Neuronal stem cell (in vitro differentiated cells): Measurements from ENCODE around the gene RNF220.

Source experiments
- DNase-seq: peaks from one replicate; pipeline ENCODE4 v3.0.0-alpha.2; 2013; ENCODE audit warnings: low spot score
- H2AFZ ChIP-seq: one replicate; pipeline ENCODE4 v1.6.1; 2013; ENCODE audit warnings: mild to moderate bottlenecking, low read length, inconsistent platforms
- H2AK5ac ChIP-seq: 2 replicates; pipeline ENCODE4 v1.6.1; 2013; ENCODE audit warnings: low read depth, mild to moderate bottlenecking, inconsistent platforms, low read length, moderate library complexity, mixed read lengths
- H2BK120ac ChIP-seq: 2 replicates; pipeline ENCODE4 v1.6.1; 2013; ENCODE audit warnings: low read depth, mild to moderate bottlenecking, inconsistent platforms, low read length, moderate library complexity, mixed read lengths
- H2BK12ac ChIP-seq: one replicate; pipeline ENCODE4 v1.6.1; 2013; ENCODE audit warnings: low read length, inconsistent platforms
- H2BK15ac ChIP-seq: 2 replicates; pipeline ENCODE4 v1.6.1; 2013; ENCODE audit warnings: mild to moderate bottlenecking, low read length, inconsistent platforms, mixed read lengths
- H2BK5ac ChIP-seq: one replicate; pipeline ENCODE4 v1.6.1; 2013; ENCODE audit warnings: inconsistent platforms, mild to moderate bottlenecking, low read length, moderate library complexity
- H3K14ac ChIP-seq: one replicate; pipeline ENCODE4 v1.6.1; 2013; ENCODE audit warnings: low read length, inconsistent platforms
- H3K18ac ChIP-seq: 2 replicates; pipeline ENCODE4 v1.6.1; 2013; ENCODE audit warnings: low read length, inconsistent platforms
- H3K23ac ChIP-seq: 2 replicates; pipeline ENCODE4 v1.6.1; 2013; ENCODE audit warnings: low read depth, mild to moderate bottlenecking, mixed read lengths, low read length, inconsistent platforms; ENCODE audit not compliant: poor library complexity
- H3K27ac ChIP-seq: replicated peaks from 3 replicates; pipeline ENCODE4 v1.5.1; 2013; ENCODE audit warnings: low read length, inconsistent platforms
- H3K27me3 ChIP-seq, 3 experiments: 2 replicates each; pipeline ENCODE4 v1.6.1; 2013; ENCODE audit warnings: low read length in 3 of 3, mild to moderate bottlenecking in 2 of 3, inconsistent platforms in 1 of 3, low read depth in 1 of 3, mixed read lengths in 1 of 3, moderate library complexity in 1 of 3; ENCODE audit not compliant: control insufficient read depth in 3 of 3, insufficient read depth in 3 of 3
- H3K36me3 ChIP-seq, 2 donors: replicated peaks in 1 of 2; 2 replicates each; pipeline ENCODE4 v1.6.1; 2013; ENCODE audit warnings: low read length in 2 of 2; ENCODE audit not compliant: control insufficient read depth in 2 of 2, insufficient read depth in 2 of 2
- H3K4ac ChIP-seq: 2 replicates; pipeline ENCODE4 v1.6.1; 2013; ENCODE audit warnings: inconsistent platforms, mild to moderate bottlenecking, low read length, moderate library complexity
- H3K4me1 ChIP-seq, 2 donors: 1 replicate in 1 of 2; 2 replicates in 1 of 2; pipeline ENCODE4 v1.6.1; 2013; ENCODE audit warnings: low read length in 2 of 2, low read depth in 1 of 2; ENCODE audit not compliant: control insufficient read depth in 2 of 2, insufficient read depth in 1 of 2
- H3K4me2 ChIP-seq: one replicate; pipeline ENCODE4 v1.6.1; 2013; ENCODE audit warnings: mild to moderate bottlenecking, low read length, inconsistent platforms; ENCODE audit not compliant: insufficient read depth, poor library complexity, severe bottlenecking
- H3K4me3 ChIP-seq, 2 donors: 2 replicates each; pipeline ENCODE4 v1.5.1; 2013; ENCODE audit warnings: low read length in 2 of 2, mild to moderate bottlenecking in 2 of 2, inconsistent platforms in 1 of 2, moderate library complexity in 1 of 2
- H3K79me1 ChIP-seq: one replicate; pipeline ENCODE4 v1.6.1; 2013; ENCODE audit warnings: low read depth, mild to moderate bottlenecking, inconsistent platforms, low read length, moderate library complexity
- H3K9ac ChIP-seq: one replicate; pipeline ENCODE4 v1.6.1; 2013; ENCODE audit warnings: mild to moderate bottlenecking, low read depth, low read length, inconsistent platforms; ENCODE audit not compliant: poor library complexity
- H3K9me3 ChIP-seq, 2 donors: replicated peaks in 1 of 2; 2 replicates each; pipeline versions ENCODE3 to v1.6.1; 2013; ENCODE audit warnings: low read length in 2 of 2, mild to moderate bottlenecking in 2 of 2, inconsistent platforms in 1 of 2, low read depth in 1 of 2, mixed read lengths in 1 of 2, moderate library complexity in 1 of 2; ENCODE audit not compliant: control insufficient read depth in 2 of 2, insufficient read depth in 1 of 2
- H4K8ac ChIP-seq: one replicate; pipeline ENCODE4 v1.6.1; 2013; ENCODE audit warnings: low read depth, mild to moderate bottlenecking, inconsistent platforms, low read length, moderate library complexity
- H4K91ac ChIP-seq: one replicate; pipeline ENCODE4 v1.6.1; 2013; ENCODE audit warnings: low read length, low read depth, mild to moderate bottlenecking, inconsistent platforms; ENCODE audit not compliant: poor library complexity
- WGBS, 2 donors: extraction: QIAGEN DNeasy Blood & Tissue Kit; methylation state at CpG; one replicate each; pipeline ENCODE4 v1.1.7; 2013; ENCODE audit warnings: missing lambda C conversion rate in 2 of 2, mixed read lengths in 1 of 2; ENCODE audit not compliant: insufficient read length in 2 of 2, insufficient replicate concordance in 1 of 2; ENCODE audit errors: extremely low coverage in 2 of 2; 5-methylcytosine and 5-hydroxymethylcytosine counted together

The RNF220 gene

DNA sequence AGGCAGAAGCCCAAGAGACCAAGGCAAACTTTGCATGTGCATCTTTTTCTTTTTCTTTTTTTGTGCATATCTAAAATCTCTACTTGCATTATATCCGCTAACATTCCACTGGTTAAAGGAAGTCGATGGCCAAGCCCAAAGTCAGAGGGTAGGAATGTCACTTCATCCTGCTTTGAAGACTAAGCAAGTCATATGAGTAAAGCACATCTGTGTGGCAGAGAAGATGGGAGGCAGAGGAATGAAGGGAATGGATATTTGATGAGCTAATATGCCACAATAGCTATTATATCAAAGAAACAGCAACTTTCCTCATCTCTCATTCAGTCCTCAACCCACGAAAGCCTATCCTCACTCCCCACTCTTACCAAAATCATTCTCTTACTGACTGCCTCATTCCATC lies 59.3 kb downstream of the RNF220 start:
- no peak overlapping the region for H2BK15ac ChIP-seq
- no peak overlapping the region for H3K23ac ChIP-seq
- H3K4me2 ChIP-seq = no peak overlapping the region
- no peaks in the 10 kb centered on the region for H3K79me1 ChIP-seq
- no peaks in the 10 kb centered on the region for H3K27me3 ChIP-seq
- no peak overlapping the region for H4K8ac ChIP-seq
- H3K4me1 ChIP-seq = no peaks in the 10 kb centered on the region
- no peak overlapping the region for H3K14ac ChIP-seq
- WGBS, 2 donors = no CpG with 5 or more reads among the region's 3 CpGs
- H3K36me3 ChIP-seq = peaks cover 0 to 66% of the 10 kb centered on the region in 2 donors
- H2BK5ac ChIP-seq = no peak overlapping the region
- H2AFZ ChIP-seq = no peak overlapping the region
- H2AK5ac ChIP-seq = no peak overlapping the region
- no peak overlapping the region for H2BK120ac ChIP-seq
- H3K9me3 ChIP-seq = peaks cover 0 to 35% of the 10 kb centered on the region in 2 donors
- H4K91ac ChIP-seq = no peak overlapping the region
- DNase-seq = no peak
- H3K4ac ChIP-seq = no peak overlapping the region
- H3K9ac ChIP-seq = no peak overlapping the region
- no peak overlapping the region for H3K27ac ChIP-seq
- no peak overlapping the region for H2BK12ac ChIP-seq
- no peak overlapping the region for H3K4me3 ChIP-seq
- H3K18ac ChIP-seq = no peak overlapping the region

- no peak overlapping the region for H2BK120ac ChIP-seq
- H3K4me1 ChIP-seq = peaks cover under 1 to 3% of the 10 kb centered on the region in 2 donors
- no peak overlapping the region for H3K4ac ChIP-seq
- no peak for DNase-seq
- H2BK12ac ChIP-seq = no peak overlapping the region
- no peak overlapping the region for H3K18ac ChIP-seq
- peaks cover 0 to 37% of the 10 kb centered on the region in 2 donors for H3K9me3 ChIP-seq
- H3K9ac ChIP-seq = no peak overlapping the region
- no peak overlapping the region for H4K91ac ChIP-seq
- H2AK5ac ChIP-seq = no peak overlapping the region
- no peak overlapping the region for H2BK15ac ChIP-seq
- H3K4me2 ChIP-seq = no peak overlapping the region
- no peaks in the 10 kb centered on the region for H3K27me3 ChIP-seq
- H3K14ac ChIP-seq = no peak overlapping the region
- no peak overlapping the region for H3K4me3 ChIP-seq
- H3K36me3 ChIP-seq = peaks cover 0 to 62% of the 10 kb centered on the region in 2 donors
- H2AFZ ChIP-seq = no peak overlapping the region
- no peak overlapping the region for H3K27ac ChIP-seq
- no peak overlapping the region for H3K23ac ChIP-seq
- H3K79me1 ChIP-seq = no peaks in the 10 kb centered on the region
- H2BK5ac ChIP-seq = no peak overlapping the region
- no CpG with 5 or more reads among the region's 4 CpGs for WGBS, 2 donors
- no peak overlapping the region for H4K8ac ChIP-seq
Measured at GRCh38 chr1:44467566-44467965, 62.5 kb downstream of the RNF220 start.

DNA sequence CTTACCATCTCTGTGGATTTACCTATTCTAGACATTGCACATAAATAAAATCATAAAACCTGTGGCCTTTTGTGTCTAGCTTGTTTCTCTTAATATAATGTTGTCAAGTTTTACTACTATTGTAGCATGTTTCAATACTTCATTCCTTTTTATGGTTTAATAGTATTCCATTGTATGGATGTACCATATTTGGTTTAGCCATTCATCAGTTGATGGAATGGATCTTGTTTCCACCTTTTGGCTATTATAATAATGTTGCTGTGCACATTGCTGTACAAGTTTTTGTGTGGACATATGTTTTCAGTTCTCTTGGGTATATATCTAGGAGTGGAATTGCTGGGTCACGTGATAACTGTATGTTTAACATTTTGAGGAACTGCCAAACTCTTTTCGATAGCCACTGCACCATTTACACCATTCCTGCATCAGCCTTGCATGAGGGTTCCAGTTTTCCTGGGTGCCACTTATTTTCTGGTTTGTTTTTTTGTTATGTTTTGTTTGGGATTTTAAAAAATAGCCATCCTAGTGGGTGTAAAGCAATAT lies 66.9 kb downstream of the RNF220 start:
- H3K9ac ChIP-seq = no peak overlapping the region
- H3K27me3 ChIP-seq = no peaks in the 10 kb centered on the region
- no peak overlapping the region for H2BK5ac ChIP-seq
- no peak overlapping the region for H2AK5ac ChIP-seq
- peaks cover 4 to 8% of the 10 kb centered on the region in 2 donors for H3K4me1 ChIP-seq
- H2BK15ac ChIP-seq = no peak overlapping the region
- no peak overlapping the region for H3K23ac ChIP-seq
- H2BK12ac ChIP-seq = no peak overlapping the region
- H3K18ac ChIP-seq = no peak overlapping the region
- H3K79me1 ChIP-seq = no peaks in the 10 kb centered on the region
- no peak overlapping the region for H3K4me3 ChIP-seq
- H3K4ac ChIP-seq = no peak overlapping the region
- H4K8ac ChIP-seq = no peak overlapping the region
- H4K91ac ChIP-seq = no peak overlapping the region
- no peak overlapping the region for H2BK120ac ChIP-seq
- no peak overlapping the region for H3K4me2 ChIP-seq
- DNase-seq = no peak
- WGBS, 2 donors = no CpG with 5 or more reads among the region's 2 CpGs
- H3K36me3 ChIP-seq = peaks cover 0 to 28% of the 10 kb centered on the region in 2 donors
- H3K9me3 ChIP-seq = peaks cover 0 to 21% of the 10 kb centered on the region in 2 donors
- no peak overlapping the region for H3K27ac ChIP-seq
- H3K14ac ChIP-seq = no peak overlapping the region
- no peak overlapping the region for H2AFZ ChIP-seq

DNA sequence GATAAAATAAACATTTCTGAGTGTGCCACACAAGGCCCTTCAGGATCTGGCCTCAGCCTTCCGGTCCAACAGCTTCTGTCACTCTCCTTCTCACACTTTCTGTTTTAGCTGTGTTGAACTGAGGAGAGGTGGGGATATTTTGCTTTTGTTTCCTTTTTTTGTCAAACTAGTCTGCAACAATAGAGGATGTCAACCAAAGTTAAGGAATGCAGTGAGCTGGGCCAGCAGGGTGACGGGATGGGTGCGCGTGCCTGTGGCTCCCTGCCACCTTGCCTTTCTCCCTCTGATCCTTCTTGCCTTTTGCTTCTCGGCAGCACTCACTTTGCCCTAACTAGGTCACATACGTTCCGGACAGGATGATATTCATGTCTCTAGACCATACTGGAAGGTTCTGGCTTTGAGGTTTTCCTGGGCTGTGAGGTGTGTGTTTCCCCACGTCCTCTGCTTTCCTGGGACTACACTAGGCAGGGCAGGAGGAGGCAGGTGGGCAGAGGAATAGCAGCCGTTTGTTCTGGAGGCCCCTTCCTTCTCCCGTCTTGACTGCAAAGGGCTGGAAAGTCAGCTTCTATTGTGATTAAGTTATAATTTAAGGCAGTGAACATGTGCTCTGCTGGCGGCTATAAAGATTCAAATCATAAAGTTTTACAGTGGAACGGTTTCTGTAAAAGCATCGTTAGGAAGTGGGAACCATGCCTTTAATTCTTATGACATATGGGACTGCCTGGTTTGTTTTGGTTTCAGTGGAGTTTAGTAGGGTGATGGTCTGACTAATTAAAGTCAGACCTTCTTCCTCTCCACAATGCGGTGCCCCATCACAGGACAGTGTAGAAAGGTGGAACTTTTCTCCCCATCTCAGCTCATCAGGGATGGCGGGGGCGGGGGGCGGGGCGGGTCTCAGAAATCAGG lies 67.8 kb downstream of the RNF220 start:
- H3K9me3 ChIP-seq = peaks cover 0 to 15% of the 10 kb centered on the region in 2 donors
- H2BK120ac ChIP-seq = no peak overlapping the region
- H4K8ac ChIP-seq = no peak overlapping the region
- no peak overlapping the region for H2AK5ac ChIP-seq
- no peak overlapping the region for H3K4me2 ChIP-seq
- H2AFZ ChIP-seq = no peak overlapping the region
- no peak overlapping the region for H3K4ac ChIP-seq
- H4K91ac ChIP-seq = no peak overlapping the region
- no peak overlapping the region for H3K14ac ChIP-seq
- H3K4me3 ChIP-seq = no peak overlapping the region
- H2BK15ac ChIP-seq = no peak overlapping the region
- DNase-seq = no peak
- no peak overlapping the region for H3K27ac ChIP-seq
- H3K36me3 ChIP-seq = peaks cover 0 to 28% of the 10 kb centered on the region in 2 donors
- H3K9ac ChIP-seq = no peak overlapping the region
- no peaks in the 10 kb centered on the region for H3K79me1 ChIP-seq
- no CpG with 5 or more reads among the region's 18 CpGs for WGBS, 2 donors
- no peak overlapping the region for H3K18ac ChIP-seq
- no peaks in the 10 kb centered on the region for H3K27me3 ChIP-seq
- no peak overlapping the region for H2BK12ac ChIP-seq
- H2BK5ac ChIP-seq = no peak overlapping the region
- H3K23ac ChIP-seq = no peak overlapping the region
- H3K4me1 ChIP-seq = peaks cover 4 to 8% of the 10 kb centered on the region in 2 donors
